K562 (cell line): ENCODE results near the gene PDE1A.

Source experiments
- RBM39 ChIP-seq: fragments of 200-400 bp; formaldehyde crosslinking; optimal IDR thresholded peaks from 2 replicates; pipeline ENCODE3; 2018; ENCODE audit warnings: low read depth, low read length
- ZNF830 ChIP-seq: fragments of 250-450 bp; sonication (Bioruptor Pico); IDR thresholded peaks from 2 replicates; pipeline ENCODE4 v1.5.0; 2021; ENCODE audit warnings: mild to moderate bottlenecking

GRCh38 chr2:182420669-182421068, 6.2 kb downstream of the PDE1A start:
- no peak for TF ChIP-seq RBM39
- no peak for TF ChIP-seq ZNF830
